Heart left ventricle (tissue), 13 donors: ENCODE measurements around the gene PAQR4.

Source experiments
- CTCF ChIP-seq, 12 donors: fragments of 200-600 bp; sonication (generic) in 4 of 12; IDR thresholded peaks; one replicate each; pipeline versions ENCODE4 v1.5.0 to v1.8.0; 2018 to 2022; ENCODE audit warnings: antibody characterized with exemption in 12 of 12, mild to moderate bottlenecking in 5 of 12
- POLR2A ChIP-seq, 2 donors: fragments of 450-650 bp; IDR thresholded peaks; one replicate each; pipeline ENCODE4 v1.6.1; 2017; ENCODE audit warnings: antibody characterized with exemption in 2 of 2, mild to moderate bottlenecking in 2 of 2, moderate library complexity in 2 of 2
- donor health status: ischemic (EF 13 %, LVEDD 7.1; RV severe dilation, severe dysfunction).
- donor health status: DM: no; HTN: yes; CAD: no.
- donor health status: DM: no; HTN: no; CAD: no.
- donor health status: ischemic (EF 25% LVEDD 6.9; RV normal size, moderate dysfunction).
- donor health status: ischemic (EF 25% LVEDD 5.7; RV mildly dilated, moderate dysfunction).
- donor health status: ischemic (EF 35%, LVEDD 5.7; RV mildly dilated, moderate dysfunction).
- donor health status: nonischemic (EF 11% LVEDD 7.7; RV severe dilation, severe dysfunction).
- donor health status: DM: yes; HTN: yes; CAD: no.
- donor health status: PGD.
- donor health status: ischemic (EF 29% LVEDD 5.4; RV normal size, mild dysfunction).
- donor health status: nonischemic (EF 23%, LVEDD 6.1; RV moderate dilation, normal function).

DNA sequence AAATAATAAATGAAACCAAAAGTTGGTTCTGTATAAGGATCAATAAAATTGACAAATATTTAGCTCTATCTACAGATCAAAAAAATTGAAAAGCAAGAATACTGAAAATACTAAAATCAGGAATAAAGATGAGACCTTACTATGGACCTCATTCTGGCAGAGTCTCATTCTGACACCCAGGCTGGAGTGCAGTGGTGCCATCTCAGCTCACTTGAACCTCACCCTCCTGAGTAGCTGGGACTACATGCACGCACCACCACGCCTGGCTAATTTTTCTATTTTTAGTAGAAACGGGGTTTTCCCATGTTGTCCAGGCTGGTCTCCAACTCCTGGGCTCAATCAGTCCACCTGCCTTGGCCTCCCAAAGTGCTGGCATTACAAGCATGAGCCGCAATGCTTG lies 27.1 kb upstream of the PAQR4 start:
- TF ChIP-seq CTCF (IDR thresholded peaks at IDR 0.05) (no peak), POLR2A (IDR thresholded peaks at IDR 0.05) (no peak)
